HepG2 (cell line): ENCODE measurements around the gene CNMD. TPM values are rescaled to one million over a fixed set of nuclear protein-coding genes. Genes with fewer than 3 reads are reported as not detected.

ENCODE experiments used
- ATAC-seq: fragments of 200-7000 bp; cut with Tn5 transposase; 3 replicates; pipeline ENCODE4 v1.9.1; 2020; ENCODE audit warnings: mild to moderate bottlenecking, moderate library complexity
- BruUV-seq: library from RNA; stranded (reverse); fragments of 400-500 nt; replicated peaks from 2 replicates; lab custom pipeline; 2021; lab: Mats Ljungman, UMichigan
- CTCF ChIA-PET: fragments of 300-600 bp; formaldehyde crosslinking; extraction: SDS; loops from one replicate; lab custom pipeline; 2021; ENCODE audit warnings: low total read pairs, inconsistent platforms, low intra/inter-chr PET ratio; lab: Yijun Ruan, JAX
- POLR2A ChIA-PET: fragments of 350-600 bp; sonication (Branson Sonifier 250); formaldehyde crosslinking; loops from one replicate; lab custom pipeline; 2020; ENCODE audit warnings: antibody characterized with exemption, inconsistent platforms; lab: Yijun Ruan, JAX
- DNase-seq: peaks from one replicate; pipeline ENCODE4 v3.0.0-alpha.2; 2015; ENCODE audit warnings: low spot score
- FAIRE-seq: peaks from 3 replicates; lab custom pipeline; 2011; peaks lifted over from hg19 to GRCh38; lab: Jason Lieb, UNC
- H2AFZ ChIP-seq: one replicate; pipeline ENCODE4 v1.6.1; 2011; ENCODE audit warnings: low read length, inconsistent platforms
- H3K27ac ChIP-seq: fragments of 300-600 bp; 3 replicates; pipeline ENCODE4 v1.8.0; 2011; ENCODE audit warnings: mixed run types, mild to moderate bottlenecking, mixed read lengths, low read length, inconsistent platforms; ENCODE audit not compliant: insufficient read depth; ENCODE audit errors: extremely low read length
- H3K27me3 ChIP-seq, 2 experiments: fragments of 200-600 bp in 1 of 2; 2 replicates in 1 of 2; 3 replicates in 1 of 2; pipeline versions ENCODE4 v1.6.0 to v1.8.0; 2011; ENCODE audit warnings: low read length in 2 of 2, mild to moderate bottlenecking in 2 of 2, moderate library complexity in 2 of 2, inconsistent platforms in 1 of 2; ENCODE audit not compliant: insufficient read depth in 2 of 2, control insufficient read depth in 1 of 2
- H3K36me3 ChIP-seq, 2 experiments: fragments of 200-600 bp in 1 of 2; replicated peaks in 1 of 2; 2 replicates in 1 of 2; 3 replicates in 1 of 2; pipeline versions ENCODE4 v1.5.1 to v1.8.0; 2011; ENCODE audit warnings: low read length in 2 of 2, inconsistent platforms in 1 of 2; ENCODE audit not compliant: insufficient read depth in 2 of 2, control insufficient read depth in 1 of 2
- H3K4me1 ChIP-seq: 2 replicates; pipeline ENCODE4 v1.5.1; 2012; ENCODE audit warnings: low read length, inconsistent platforms; ENCODE audit not compliant: insufficient read depth
- H3K4me2 ChIP-seq: 2 replicates; pipeline ENCODE4 v1.6.0; 2011; ENCODE audit warnings: low read depth, low read length, inconsistent platforms
- H3K4me3 ChIP-seq, 3 experiments: fragments of 200-600 bp in 1 of 3; sonication (generic), shearing (Covaris generic) in 1 of 3; replicated peaks in 1 of 3; 2 replicates each; pipeline ENCODE4 v1.5.1; 2011 to 2016; ENCODE audit warnings: low read length in 3 of 3, inconsistent platforms in 2 of 3, low read depth in 2 of 3, mild to moderate bottlenecking in 2 of 3, control low read depth in 1 of 3, mixed read lengths in 1 of 3; ENCODE audit not compliant: insufficient read depth in 1 of 3
- H3K79me2 ChIP-seq: one replicate; pipeline ENCODE4 v1.6.1; 2011; ENCODE audit warnings: low read length, inconsistent platforms; ENCODE audit not compliant: insufficient read depth
- H3K9ac ChIP-seq: 2 replicates; pipeline ENCODE4 v1.6.0; 2011; ENCODE audit warnings: mild to moderate bottlenecking, low read depth, low read length, inconsistent platforms; ENCODE audit not compliant: insufficient read depth
- H3K9me3 ChIP-seq: 2 replicates; pipeline ENCODE4 v1.5.1; 2012; ENCODE audit warnings: mild to moderate bottlenecking, low read length
- H4K20me1 ChIP-seq: 2 replicates; pipeline ENCODE4 v1.6.0; 2011; ENCODE audit warnings: inconsistent platforms, mild to moderate bottlenecking, low read length, moderate library complexity; ENCODE audit not compliant: insufficient read depth
- ARNTL ChIP-seq: sonication (generic); formaldehyde crosslinking; IDR thresholded peaks from 2 replicates; pipeline ENCODE4 v1.4.0; 2020; ENCODE audit warnings: mild to moderate bottlenecking, missing genetic modification reagents
- DMAP1 ChIP-seq: IDR thresholded peaks from 2 replicates; pipeline ENCODE4 v1.6.1; 2016
- NBN ChIP-seq: fragments of 450-650 bp; conservative IDR thresholded peaks from 2 replicates; pipeline ENCODE4 v1.6.1; 2017
- NFIC ChIP-seq: IDR thresholded peaks from 2 replicates; pipeline ENCODE4 v1.6.1; 2012; ENCODE audit warnings: mild to moderate bottlenecking, low read length, inconsistent platforms
- SIN3B ChIP-seq: fragments of 150-350 bp; IDR thresholded peaks from 2 replicates; pipeline ENCODE4 v1.6.1; 2014; ENCODE audit warnings: low read length
- SMAD1 ChIP-seq: sonication (generic); formaldehyde crosslinking; IDR thresholded peaks from 2 replicates; pipeline ENCODE4 v1.4.0; 2020; ENCODE audit warnings: missing genetic modification reagents, low read depth, mild to moderate bottlenecking, borderline replicate concordance
- SOX13 ChIP-seq, 3 experiments: fragments of 450-650 bp in 1 of 3; sonication (generic) in 1 of 3; formaldehyde crosslinking in 1 of 3; IDR thresholded peaks in 2 of 3; conservative IDR thresholded peaks in 1 of 3; 2 replicates each; pipeline versions ENCODE4 v1.5.0 to v1.6.1; 2016 to 2020; ENCODE audit warnings: antibody characterized with exemption in 1 of 3, mild to moderate bottlenecking in 1 of 3, missing compliant biosample characterization in 1 of 3, missing genetic modification reagents in 1 of 3, moderate library complexity in 1 of 3
- STAT5B ChIP-seq: sonication (generic); formaldehyde crosslinking; IDR thresholded peaks from 2 replicates; pipeline ENCODE4 v1.4.0; 2020; ENCODE audit warnings: missing genetic modification reagents
- ZNF282 ChIP-seq: fragments of 450-650 bp; IDR thresholded peaks from 2 replicates; pipeline ENCODE4 v1.6.1; 2018; ENCODE audit not compliant: partially characterized antibody
- ZNF547 ChIP-seq: sonication (generic); formaldehyde crosslinking; IDR thresholded peaks from 2 replicates; pipeline ENCODE4 v1.5.1; 2020; ENCODE audit warnings: mild to moderate bottlenecking, missing genetic modification reagents
- ZNF629 ChIP-seq: sonication (generic); formaldehyde crosslinking; conservative IDR thresholded peaks from 2 replicates; pipeline ENCODE4 v1.5.0; 2020; ENCODE audit warnings: missing genetic modification reagents
- ZNF83 ChIP-seq: sonication (generic); formaldehyde crosslinking; IDR thresholded peaks from 2 replicates; pipeline ENCODE4 v1.4.0; 2020; ENCODE audit warnings: missing genetic modification reagents, mild to moderate bottlenecking, borderline replicate concordance
- WGBS: methylation state at CpG from one replicate; pipeline ENCODE4 v1.1.6; 2017; ENCODE audit warnings: low lambda C conversion rate; 5-methylcytosine and 5-hydroxymethylcytosine counted together
- in situ Hi-C: cut with HindIII; loops from 2 replicates; pipeline ENCODE4 v1.10.0; 2017; ENCODE audit warnings: low pct_unique_long_range_greater_than_20kb; ENCODE audit not compliant: extremely low pct_ligation_motif_present
- intact Hi-C: fragments of 100-400 bp; cut with micrococcal nuclease; formaldehyde crosslinking; loops from one replicate; pipeline ENCODE4 v1.10.0; 2022; ENCODE audit not compliant: unreplicated experiment
- polyA plus RNA-seq, 8 experiments: library from polyadenylated mRNA; depleted of rRNA in 3 of 8; stranded (reverse) in 7 of 8; unstranded in 1 of 8; fragments of >200 nt; fragmentation: Illumina TruSeq in 4 of 8; extraction: Trizol in 4 of 8; gene quantifications; 2 replicates each; pipeline versions ENCODE4 v1.2.1 to v1.2.3, GENCODE V29; 2011 to 2016; ENCODE audit warnings: low read depth in 4 of 8, missing spikeins in 1 of 8, mixed read lengths in 1 of 8; ENCODE audit not compliant: insufficient read depth in 1 of 8
- total RNA-seq, 5 experiments: library from RNA; depleted of rRNA; stranded (reverse); fragments of >200 nt; fragmentation: Illumina TruSeq; extraction: Trizol; gene quantifications; 2 replicates each; pipeline ENCODE4 v1.2.3, GENCODE V29; 2016; ENCODE audit warnings: low read depth in 1 of 5
- TF ChIP-seq, protein P1 (sequence below): sonication (generic); formaldehyde crosslinking; conservative IDR thresholded peaks from 2 replicates; pipeline ENCODE4 v1.8.0; 2022; ENCODE audit warnings: mild to moderate bottlenecking, moderate library complexity, missing genetic modification reagents

CNMD gene
- total and polyA plus RNA-seq, 2 of the 13 experiments (the other 11 are each of a cell fraction or from before 2014, with no cell fraction given): not detected

DNA sequence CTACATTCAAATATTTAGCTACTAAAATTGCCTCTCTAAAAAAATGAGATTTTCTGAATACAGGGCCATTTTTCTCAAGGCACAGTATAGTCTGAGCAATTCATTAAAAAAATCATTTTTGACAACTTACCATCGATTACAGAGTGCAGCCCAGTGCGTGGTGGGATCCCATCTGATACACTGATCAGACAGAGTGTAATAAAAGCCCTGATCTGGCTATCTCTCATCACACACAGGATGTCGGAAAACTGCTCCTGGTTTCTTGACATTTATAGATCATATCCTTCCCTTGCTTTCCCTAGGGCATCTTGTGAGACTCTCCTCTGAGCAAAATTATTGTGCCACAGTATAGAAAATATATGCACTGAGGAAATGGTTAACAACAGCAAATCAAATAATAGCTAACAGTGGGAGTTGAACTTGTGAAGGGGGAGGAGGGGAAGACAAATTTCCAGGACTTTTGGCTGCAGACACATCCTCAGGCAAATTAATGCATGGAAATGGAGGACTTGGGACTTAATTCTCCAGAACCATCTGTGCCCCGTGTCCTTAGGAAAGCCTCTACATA lies 28.4 kb upstream of the CNMD start:
- 0% methylated on average over 4 of the region's 4 CpGs for WGBS
- no TSS peak for BruUV-seq
- ATAC-seq (no peak), FAIRE-seq (no peak), DNase-seq (no peak)
- no peaks in the 10 kb centered on the region for H4K20me1 ChIP-seq
- no peaks in the 10 kb centered on the region for H3K36me3 ChIP-seq
- H3K9ac ChIP-seq: no peak overlapping the region
- in situ Hi-C loops (no loop called here), intact Hi-C loops (no loop called here)
- H3K27ac ChIP-seq: no peak overlapping the region
- POLR2A ChIA-PET: no interaction called here
- no peak overlapping the region for H3K4me2 ChIP-seq
- H3K4me1 ChIP-seq: no peaks in the 10 kb centered on the region
- H2AFZ ChIP-seq: no peak overlapping the region
- no peak overlapping the region for H3K4me3 ChIP-seq
- CTCF ChIA-PET: no interaction called here
- no peaks in the 10 kb centered on the region for H3K79me2 ChIP-seq
- no peaks in the 10 kb centered on the region for H3K9me3 ChIP-seq
- TF ChIP-seq NBN (no peak), ZNF83 (CRISPR knock-in tag) (no peak), SMAD1 (CRISPR knock-in tag) (no peak), NFIC (no peak), ARNTL (no peak), ZNF547 (CRISPR knock-in tag) (no peak), SIN3B (no peak), ZNF629 (CRISPR knock-in tag) (no peak), ZNF282 (no peak), SOX13 (IDR thresholded peaks at IDR 0.05) (no peak), SOX13 (CRISPR knock-in tag; conservative IDR thresholded peaks at IDR 0.05 in 1 of 2, IDR thresholded peaks at IDR 0.05 in 1 of 2) (no peak), DMAP1 (CRISPR knock-in tag) (no peak), STAT5B (CRISPR knock-in tag) (no peak)
- TF ChIP-seq, protein P1, sequence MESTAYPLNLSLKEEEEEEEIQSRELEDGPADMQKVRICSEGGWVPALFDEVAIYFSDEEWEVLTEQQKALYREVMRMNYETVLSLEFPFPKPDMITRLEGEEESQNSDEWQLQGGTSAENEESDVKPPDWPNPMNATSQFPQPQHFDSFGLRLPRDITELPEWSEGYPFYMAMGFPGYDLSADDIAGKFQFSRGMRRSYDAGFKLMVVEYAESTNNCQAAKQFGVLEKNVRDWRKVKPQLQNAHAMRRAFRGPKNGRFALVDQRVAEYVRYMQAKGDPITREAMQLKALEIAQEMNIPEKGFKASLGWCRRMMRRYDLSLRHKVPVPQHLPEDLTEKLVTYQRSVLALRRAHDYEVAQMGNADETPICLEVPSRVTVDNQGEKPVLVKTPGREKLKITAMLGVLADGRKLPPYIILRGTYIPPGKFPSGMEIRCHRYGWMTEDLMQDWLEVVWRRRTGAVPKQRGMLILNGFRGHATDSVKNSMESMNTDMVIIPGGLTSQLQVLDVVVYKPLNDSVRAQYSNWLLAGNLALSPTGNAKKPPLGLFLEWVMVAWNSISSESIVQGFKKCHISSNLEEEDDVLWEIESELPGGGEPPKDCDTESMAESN (CRISPR knock-in tag): no peak
- H3K27me3 ChIP-seq: peaks cover 0 to 9% of the 10 kb centered on the region in 2 experiments; a peak in 2 of 5 replicates
